Measurements from ENCODE around the gene SLC22A5. TPM values are rescaled to one million over a fixed set of nuclear protein-coding genes. Genes with fewer than 3 reads are reported as not detected.
A peak's percentile ranks its signal among the peaks of the same experiment; 100 is the strongest.
"Not testable (repeated sequence)": the region's sequence is repeated elsewhere in the genome, so short reads cannot be mapped to it uniquely, and the experiment has no call there.

Gene SLC22A5
- total RNA-seq, 1 experiment from 2014 or later, result 6.9 TPM

- DNase-seq (ENCODE audit: low read depth), result peak; percentile 79
These were observed 18.9 kb downstream of the SLC22A5 start for GRCh38 chr5:132388244-132389050.

GRCh38 chr5:132389051-132389331 is 19.5 kb downstream of the SLC22A5 start:
- DNase-seq (ENCODE audit: low read depth), result peak; percentile 27

DNA sequence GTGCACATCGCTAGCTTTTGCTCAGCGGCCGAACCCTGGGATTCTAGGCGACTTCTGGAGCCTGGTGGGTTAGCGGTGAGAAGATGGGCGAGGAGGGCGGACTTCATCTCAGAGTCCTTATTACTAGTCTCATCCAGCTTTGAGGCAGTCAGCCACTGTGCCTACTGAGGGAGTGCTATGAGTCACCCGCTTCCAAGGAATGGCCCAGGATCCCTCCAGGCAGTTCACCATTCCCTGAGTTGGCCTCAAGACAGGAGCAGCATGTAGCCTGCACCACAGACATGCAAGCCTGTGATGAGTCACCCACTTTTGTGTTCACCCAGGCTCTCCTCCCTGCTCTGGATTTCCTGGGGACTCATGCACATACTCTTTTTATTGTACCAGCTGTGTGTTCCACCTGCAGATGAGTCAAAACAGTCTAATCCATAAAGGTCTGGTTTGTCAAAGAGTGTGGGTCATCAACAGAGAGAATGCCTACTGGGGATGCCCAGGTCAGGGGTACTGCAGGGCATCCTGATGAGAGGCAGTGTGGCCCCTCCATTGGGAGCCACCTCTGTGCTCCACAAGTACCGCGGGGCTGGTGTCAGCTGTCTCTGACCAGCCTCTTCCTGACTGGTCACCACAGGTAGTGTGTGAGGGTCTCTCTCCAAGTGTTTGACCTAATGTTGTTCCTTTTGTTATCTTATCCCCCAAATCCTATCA is 20.2 kb downstream of the SLC22A5 start:
- DNase-seq (ENCODE audit: low read depth), result peak; percentile 100

- DNase-seq (ENCODE audit: low read depth), result no peak
These were observed 21.7 kb downstream of the SLC22A5 start for GRCh38 chr5:132391247-132391646.

GRCh38 chr5:132391870-132392269 is 22.4 kb downstream of the SLC22A5 start:
- DNase-seq (ENCODE audit: low read depth), result no peak

DNA sequence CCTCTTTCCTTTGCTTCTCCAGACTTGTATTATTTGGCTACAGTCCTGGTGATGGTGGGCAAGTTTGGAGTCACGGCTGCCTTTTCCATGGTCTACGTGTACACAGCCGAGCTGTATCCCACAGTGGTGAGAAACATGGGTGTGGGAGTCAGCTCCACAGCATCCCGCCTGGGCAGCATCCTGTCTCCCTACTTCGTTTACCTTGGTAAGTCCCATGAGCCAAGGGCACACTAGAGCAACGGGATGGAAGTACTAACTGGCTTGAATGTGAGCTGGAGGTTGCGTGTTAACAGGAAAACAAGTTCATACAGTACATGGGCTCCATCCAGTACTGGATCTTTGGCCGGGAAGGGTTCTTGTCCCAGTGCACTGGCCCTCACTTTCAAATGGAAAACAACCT is 22.9 kb downstream of the SLC22A5 start:
- DNase-seq (ENCODE audit: low read depth), result no peak

DNA sequence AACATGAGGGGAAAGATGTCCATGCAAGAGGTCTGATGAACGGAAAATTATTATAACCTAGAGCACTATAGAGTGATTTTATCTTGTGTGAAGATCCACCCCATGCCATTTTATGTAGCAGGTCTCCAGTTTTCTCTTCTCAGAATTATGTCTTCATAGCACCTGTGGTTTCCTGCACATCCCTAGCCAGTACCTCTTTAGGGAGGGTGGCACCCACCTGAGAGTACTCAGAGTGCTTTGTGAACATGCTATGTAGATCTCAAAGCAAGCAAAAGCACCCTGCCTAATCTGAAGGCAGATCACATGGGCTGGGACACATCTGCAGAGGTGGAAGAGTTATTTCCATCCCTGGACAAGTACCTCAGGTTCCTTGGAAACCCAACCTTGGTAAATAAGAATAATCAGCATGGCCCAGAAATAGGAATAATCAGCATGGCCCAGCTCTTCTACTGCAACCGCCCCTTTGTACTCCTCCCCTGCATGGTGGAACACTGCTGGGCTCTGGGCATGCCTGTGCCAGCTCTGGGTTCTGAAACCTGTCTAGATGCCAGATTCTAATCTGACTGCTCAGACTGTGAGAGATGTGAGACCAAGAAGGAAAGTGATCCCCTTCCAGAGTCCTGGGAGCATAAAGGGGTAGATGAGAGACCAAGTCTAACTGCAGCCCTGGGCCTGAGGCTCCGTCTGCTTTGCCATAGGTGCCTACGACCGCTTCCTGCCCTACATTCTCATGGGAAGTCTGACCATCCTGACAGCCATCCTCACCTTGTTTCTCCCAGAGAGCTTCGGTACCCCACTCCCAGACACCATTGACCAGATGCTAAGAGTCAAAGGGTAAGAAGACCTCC is 23.7 kb downstream of the SLC22A5 start:
- DNase-seq (ENCODE audit: low read depth), result no peak

- DNase-seq (ENCODE audit: low read depth), result no peak
These were observed 25.3 kb downstream of the SLC22A5 start for GRCh38 chr5:132394667-132395259.

DNA sequence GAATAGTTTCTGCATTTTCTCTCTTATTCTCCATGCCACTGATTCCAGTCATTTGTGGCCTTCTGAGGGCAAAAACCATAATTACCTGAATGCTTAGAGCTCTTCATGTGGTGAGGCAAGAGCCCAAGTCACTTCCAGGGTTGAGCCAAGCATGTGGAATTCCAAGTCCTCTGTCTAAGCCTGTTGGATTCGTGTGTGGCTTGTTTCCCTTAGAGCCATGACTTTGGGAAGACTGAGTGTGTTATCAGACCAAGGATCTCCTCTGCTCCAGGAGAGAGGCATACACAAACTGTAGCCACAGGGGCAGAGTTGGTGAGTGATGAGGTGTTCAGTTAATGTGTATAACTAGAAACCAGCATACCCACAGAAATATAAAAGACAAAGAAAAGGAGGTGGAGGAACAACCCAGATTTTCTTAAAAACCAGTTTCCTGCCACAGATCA is 27.1 kb downstream of the SLC22A5 start:
- peak; percentile 46 for DNase-seq (ENCODE audit: low read depth)

DNA sequence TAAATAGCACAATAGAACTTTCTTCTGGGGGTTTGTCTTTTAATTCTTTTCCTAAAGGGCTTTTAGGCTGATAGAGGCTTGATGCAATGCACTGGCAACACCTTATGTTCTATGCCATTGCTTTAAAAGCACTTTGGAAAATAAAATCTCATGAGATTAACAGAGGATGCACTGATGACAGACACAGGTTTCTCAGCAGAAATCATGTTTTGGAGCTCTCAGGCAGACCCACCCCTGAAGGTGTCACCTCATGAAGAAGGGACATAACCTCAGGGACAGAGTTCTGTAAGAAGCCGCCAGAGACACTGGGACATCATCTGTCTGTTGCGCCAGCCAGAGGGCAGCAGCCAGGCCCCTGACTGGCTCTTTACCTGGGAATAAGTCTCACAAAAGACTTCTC is 27.7 kb downstream of the SLC22A5 start:
- DNase-seq (ENCODE audit: low read depth), result no peak

DNA sequence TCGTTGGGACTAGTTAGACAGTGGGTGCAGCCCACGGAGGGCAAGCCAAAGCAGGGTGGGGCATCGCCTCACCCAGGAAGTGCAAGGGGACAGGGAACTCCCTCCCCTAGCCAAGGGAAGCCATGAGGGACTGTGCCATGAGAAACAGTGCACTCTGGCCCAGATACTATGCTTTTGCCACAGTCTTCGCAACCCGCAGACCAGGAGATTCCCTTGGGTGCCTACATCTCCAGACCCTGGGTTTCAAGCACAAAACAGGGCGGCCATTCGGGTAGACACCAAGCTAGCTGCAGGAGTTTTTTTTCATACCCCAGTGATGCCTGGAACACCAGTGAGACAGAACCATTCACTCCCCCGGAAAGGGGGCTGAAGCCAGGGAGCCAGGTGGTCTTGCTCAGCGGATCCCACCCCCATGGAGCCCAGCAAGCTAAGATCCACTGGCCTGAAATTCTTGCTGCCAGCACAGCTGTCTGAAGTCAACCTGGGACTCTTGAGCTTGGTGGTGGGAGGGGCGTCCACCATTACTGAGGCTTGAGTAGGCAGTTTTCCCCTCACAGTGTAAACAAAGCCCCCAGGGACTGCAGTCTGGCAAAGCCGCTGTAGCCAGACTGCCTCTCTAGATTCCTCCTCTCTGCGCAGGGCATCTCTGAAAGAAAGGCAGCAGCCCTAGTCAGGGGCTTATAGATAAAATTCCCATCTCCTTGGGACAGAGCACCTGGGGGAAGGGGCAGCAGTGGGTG is 28.6 kb downstream of the SLC22A5 start:
- DNase-seq (ENCODE audit: low read depth), result not testable (repeated sequence)

DNA sequence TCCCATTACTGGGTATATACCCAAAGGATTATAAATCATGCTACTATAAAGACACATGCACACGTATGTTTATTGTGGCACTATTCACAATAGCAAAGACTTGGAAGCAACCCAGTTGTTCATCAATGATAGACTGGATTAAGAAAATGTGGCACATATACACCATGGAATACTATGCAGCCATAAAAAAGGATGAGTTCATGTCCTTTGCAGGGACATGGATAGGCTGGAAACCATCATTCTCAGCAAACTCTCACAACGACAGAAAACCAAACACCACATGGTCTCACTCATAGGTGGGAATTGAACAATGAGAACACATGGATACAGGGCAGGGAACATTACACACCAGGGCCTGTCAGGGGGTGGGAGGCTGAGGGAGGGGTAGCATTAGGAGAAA is 34.5 kb downstream of the SLC22A5 start:
- DNase-seq (ENCODE audit: low read depth), result not testable (repeated sequence)

DNA sequence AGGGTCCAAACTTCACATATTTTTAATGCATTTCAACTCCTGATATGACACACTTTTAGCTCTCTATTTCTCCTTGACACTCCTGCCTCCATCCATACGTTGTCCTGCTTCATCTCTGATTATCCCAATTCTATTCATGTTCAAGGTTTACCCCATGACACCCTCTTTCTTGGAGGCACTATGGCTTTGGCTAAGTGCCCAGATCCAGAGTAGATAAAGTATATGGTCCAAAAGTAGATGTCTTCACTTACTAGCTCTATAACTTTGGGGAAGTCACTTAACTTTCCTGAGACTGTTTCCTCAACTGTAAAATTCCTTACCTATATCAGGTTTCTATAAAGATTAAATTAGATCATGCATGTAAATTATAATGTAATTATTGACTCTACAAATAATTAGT is 36.1 kb downstream of the SLC22A5 start:
- no peak for DNase-seq (ENCODE audit: low read depth)

DNA sequence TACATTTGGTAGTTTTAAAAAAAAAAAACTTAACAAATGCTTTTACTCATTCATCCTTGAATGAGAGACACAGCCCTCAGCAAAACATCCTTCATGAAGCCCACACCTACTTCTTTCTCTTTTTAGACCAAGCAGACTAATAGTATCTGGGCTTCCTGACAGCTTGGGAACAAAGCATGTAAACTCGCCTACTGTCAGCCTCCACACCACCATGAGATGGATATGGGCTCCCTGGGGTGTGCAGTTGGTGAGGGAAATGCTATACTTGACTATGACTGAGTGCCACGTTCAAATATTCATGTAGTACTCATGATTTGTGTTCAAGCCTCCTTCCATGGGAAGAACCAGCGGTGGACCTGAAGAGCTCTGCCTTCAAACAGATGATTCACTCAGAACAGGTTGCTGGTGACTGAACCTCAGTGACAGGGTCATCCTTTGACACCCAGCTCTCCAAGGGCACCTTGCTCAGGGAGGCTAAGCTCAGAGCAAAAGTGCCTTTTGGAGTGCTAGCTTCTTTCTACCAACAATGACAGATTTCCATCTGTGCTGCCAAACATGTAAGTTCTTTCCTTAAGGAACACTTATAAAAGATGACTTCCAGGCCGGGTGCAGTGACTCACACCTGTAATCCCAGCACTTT is 36.8 kb downstream of the SLC22A5 start:
- DNase-seq (ENCODE audit: low read depth), result no peak

DNA sequence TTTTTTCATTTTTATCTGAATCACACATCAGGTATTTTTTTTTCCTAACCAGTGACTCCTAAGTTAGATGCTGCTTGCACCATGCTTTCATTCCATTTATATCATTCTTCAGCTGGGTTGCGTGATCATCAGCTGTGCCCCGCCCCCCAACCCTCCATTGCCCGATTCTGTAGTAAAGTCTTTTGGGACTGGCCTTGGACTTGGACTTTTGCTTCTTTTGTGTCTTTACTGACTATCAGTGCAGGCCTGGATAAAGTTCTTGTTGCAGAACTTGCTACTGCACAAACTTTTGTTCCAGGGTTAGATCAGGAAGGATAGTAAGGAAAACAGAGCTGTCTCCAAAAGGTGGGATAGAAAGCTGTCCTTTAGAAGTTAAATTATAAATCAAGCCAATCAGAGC is 38.5 kb downstream of the SLC22A5 start:
- no peak for DNase-seq (ENCODE audit: low read depth)

DNA sequence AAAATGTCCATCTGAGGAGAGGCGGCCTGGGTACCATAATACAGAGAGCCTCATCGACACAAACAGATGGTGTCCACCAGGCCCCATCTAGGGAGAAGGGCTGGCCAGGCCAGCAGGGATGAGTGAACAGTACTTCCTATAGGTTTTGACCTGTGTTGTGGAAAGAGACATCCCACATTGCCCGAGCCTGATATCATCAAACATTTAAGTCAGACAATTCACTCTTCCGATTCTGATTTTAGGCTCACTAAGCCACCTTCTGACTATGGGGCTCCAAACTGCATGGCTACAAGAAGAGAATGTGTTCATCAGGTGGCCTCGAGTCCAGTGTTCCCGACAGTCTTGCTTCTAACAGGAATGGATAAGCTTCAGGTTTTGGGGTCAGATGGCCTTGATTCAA is 38.9 kb downstream of the SLC22A5 start:
- DNase-seq (ENCODE audit: low read depth), result no peak

GRCh38 chr5:132408965-132409364 is 39.5 kb downstream of the SLC22A5 start:
- DNase-seq (ENCODE audit: low read depth), result no peak

- peak; percentile 89 for DNase-seq (ENCODE audit: low read depth)
These were observed 41.2 kb downstream of the SLC22A5 start for GRCh38 chr5:132410451-132411303.

- peak; percentile 62 for DNase-seq (ENCODE audit: low read depth)
These were observed 41.9 kb downstream of the SLC22A5 start for GRCh38 chr5:132411304-132412013.
